ENCODE results near the gene GUCY2F.

DNA sequence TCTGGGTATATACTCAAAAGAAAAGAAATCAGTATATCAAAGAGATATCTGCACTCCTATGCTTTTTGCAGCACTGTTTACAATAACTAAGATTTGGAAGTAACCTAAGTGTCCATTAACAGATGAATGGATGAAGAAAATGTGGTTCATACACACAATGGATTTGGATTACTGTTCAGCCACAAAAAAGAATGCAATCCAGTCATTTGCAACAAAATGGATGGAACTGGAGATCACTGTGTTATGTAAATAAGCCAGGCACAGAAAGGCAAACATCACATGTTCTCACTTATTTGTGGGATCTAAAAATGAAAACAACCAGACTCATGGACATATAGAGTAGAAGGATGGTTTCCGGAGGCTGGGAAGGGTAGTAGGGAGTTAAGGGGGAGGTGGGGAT lies 37.1 kb upstream of the GUCY2F start:
- TF ChIP-seq PKNOX1 (IDR thresholded peaks at IDR 0.05) (no peak), NFRKB (IDR thresholded peaks at IDR 0.05) (no peak), FOXK2 (IDR thresholded peaks at IDR 0.05) (no peak), TARDBP (IDR thresholded peaks at IDR 0.05) (no peak), SP1 (IDR thresholded peaks at IDR 0.05) (no peak), BHLHE40 (IDR thresholded peaks at IDR 0.05; ENCODE audit: borderline replicate concordance) (no peak), FOXM1 (IDR thresholded peaks at IDR 0.05; ENCODE audit: borderline replicate concordance) (no peak), ARNT (IDR thresholded peaks at IDR 0.05) (no peak), CTBP1 (IDR thresholded peaks at IDR 0.05; ENCODE audit: borderline replicate concordance) (no peak), SUZ12 (IDR thresholded peaks at IDR 0.05) (no peak), ZNF384 (IDR thresholded peaks at IDR 0.05) (no peak), ELF4 (IDR thresholded peaks at IDR 0.05) (no peak)

Measured in HEK293T (cell line).